PC-3 (cell line): ENCODE results near the gene ANKMY2. TPM values are rescaled to one million over a fixed set of nuclear protein-coding genes. Genes with fewer than 3 reads are reported as not detected.

Experiments
- ATAC-seq: fragments of 200-7000 bp; cut with Tn5 transposase; 2 replicates; pipeline ENCODE4 v1.9.1; 2020; ENCODE audit warnings: mild to moderate bottlenecking, moderate library complexity
- BruUV-seq: library from RNA; stranded (reverse); fragments of 400-500 nt; replicated peaks from 2 replicates; lab custom pipeline; 2021; lab: Mats Ljungman, UMichigan
- CTCF ChIA-PET: fragments of 300-600 bp; sonication (Branson Sonifier 250); formaldehyde crosslinking; loops from one replicate; lab custom pipeline; 2022; ENCODE audit warnings: antibody characterized with exemption; lab: Charles Lee
- POLR2A ChIA-PET: fragments of 300-600 bp; sonication (Branson Sonifier 250); formaldehyde crosslinking; loops from one replicate; lab custom pipeline; 2022; ENCODE audit warnings: antibody characterized with exemption; ENCODE audit not compliant: unreplicated experiment; lab: Charles Lee
- DNase-seq: peaks from one replicate; pipeline ENCODE4 v3.0.0-alpha.2; 2015
- H2AFZ ChIP-seq: fragments of 300-600 bp; sonication (generic); 2 replicates; pipeline ENCODE4 v1.6.0; 2016; ENCODE audit warnings: antibody characterized with exemption, low read length
- H3F3A ChIP-seq: fragments of 300-600 bp; sonication (generic); one replicate; pipeline ENCODE4 v1.6.0; 2017; ENCODE audit warnings: antibody characterized with exemption, low read length, control low read depth, mild to moderate bottlenecking; ENCODE audit not compliant: unreplicated experiment
- H3K27ac ChIP-seq: fragments of 300-600 bp; sonication (generic); 2 replicates; pipeline ENCODE4 v1.5.1; 2016; ENCODE audit warnings: mild to moderate bottlenecking, low read length
- H3K27me3 ChIP-seq: fragments of 300-600 bp; sonication (generic); 2 replicates; pipeline ENCODE4 v1.6.1; 2016; ENCODE audit warnings: low read length, mixed read lengths
- H3K36me3 ChIP-seq: fragments of 300-600 bp; sonication (generic); 2 replicates; pipeline ENCODE4 v1.6.1; 2016; ENCODE audit warnings: low read depth, mixed run types, low read length, mixed read lengths
- H3K4me1 ChIP-seq: fragments of 300-600 bp; sonication (generic); 2 replicates; pipeline ENCODE4 v1.5.1; 2016; ENCODE audit warnings: low read length; ENCODE audit not compliant: insufficient read depth
- H3K4me2 ChIP-seq: fragments of 300-600 bp; sonication (generic); 2 replicates; pipeline ENCODE4 v1.6.0; 2016; ENCODE audit warnings: low read length
- H3K4me3 ChIP-seq: fragments of 300-600 bp; sonication (generic); 2 replicates; pipeline ENCODE4 v1.5.1; 2016; ENCODE audit warnings: mild to moderate bottlenecking, low read length, mixed read lengths
- H3K79me2 ChIP-seq: fragments of 300-600 bp; sonication (generic); 2 replicates; pipeline ENCODE4 v1.6.1; 2017; ENCODE audit warnings: low read length, mixed read lengths
- H3K9ac ChIP-seq: fragments of 300-600 bp; sonication (generic); 2 replicates; pipeline ENCODE4 v1.6.0; 2016; ENCODE audit warnings: mild to moderate bottlenecking, low read length
- H3K9me2 ChIP-seq: fragments of 300-600 bp; sonication (generic); replicated peaks from 2 replicates; pipeline ENCODE4 v1.6.1; 2016; ENCODE audit warnings: mixed run types, low read length, mixed read lengths
- H3K9me3 ChIP-seq: fragments of 300-600 bp; sonication (generic); 2 replicates; pipeline ENCODE4 v1.6.1; 2016; ENCODE audit warnings: low read length, mixed read lengths
- H4K20me1 ChIP-seq: fragments of 300-600 bp; sonication (generic); 2 replicates; pipeline ENCODE4 v1.6.1; 2016; ENCODE audit warnings: low read length, mixed read lengths
- EZH2 ChIP-seq: fragments of 300-600 bp; sonication (generic); IDR thresholded peaks from one replicate; pipeline ENCODE4 v1.6.1; 2017; ENCODE audit warnings: antibody characterized with exemption, mild to moderate bottlenecking, low read length; ENCODE audit not compliant: unreplicated experiment
- EZH2phosphoT487 ChIP-seq: fragments of 300-600 bp; sonication (generic); IDR thresholded peaks from 2 replicates; pipeline ENCODE4 v1.6.1; 2018; ENCODE audit warnings: mild to moderate bottlenecking, antibody characterized with exemption, low read length, borderline replicate concordance
- intact Hi-C: fragments of 100-400 bp; cut with micrococcal nuclease; formaldehyde crosslinking; loops from 2 replicates; pipeline ENCODE4 v1.9.0; 2023
- total RNA-seq: library from RNA; depleted of rRNA; stranded (reverse); fragments of >200 nt; gene quantifications from 2 replicates; pipeline ENCODE4 v1.2.3, GENCODE V29; 2014
- TF ChIP-seq, protein P1 (sequence below): fragments of 300-600 bp; sonication (generic); conservative IDR thresholded peaks from 2 replicates; pipeline ENCODE4 v1.5.1; 2017; ENCODE audit warnings: antibody characterized with exemption, low read depth, mild to moderate bottlenecking, low read length

Gene ANKMY2
- total RNA-seq, 1 experiment from 2014 or later = 8.5 TPM

GRCh38 chr7:16611711-16612110, 33.8 kb downstream of the ANKMY2 start:
- intact Hi-C loops = no loop called here

GRCh38 chr7:16609842-16610450, 35.6 kb downstream of the ANKMY2 start:
- intact Hi-C loops = no loop called here

More at GRCh38 chr7:16611711-16612110, 33.8 kb downstream of the ANKMY2 start:
- no peak overlapping the region for H2AFZ ChIP-seq
- no peak overlapping the region for H3K27ac ChIP-seq
- no peaks in the 10 kb centered on the region for H3K9me3 ChIP-seq
- H3F3A ChIP-seq = no peaks in the 10 kb centered on the region
- ATAC-seq (no peak), DNase-seq (no peak)
- no peaks in the 10 kb centered on the region for H4K20me1 ChIP-seq
- no peaks in the 10 kb centered on the region for H3K9me2 ChIP-seq
- no peak overlapping the region for H3K4me2 ChIP-seq
- H3K27me3 ChIP-seq = no peaks in the 10 kb centered on the region
- no TSS peak for BruUV-seq
- H3K9ac ChIP-seq = no peak overlapping the region
- CTCF ChIA-PET = no interaction called here
- POLR2A ChIA-PET = no interaction called here
- H3K79me2 ChIP-seq = no peaks in the 10 kb centered on the region
- TF ChIP-seq, protein P1, sequence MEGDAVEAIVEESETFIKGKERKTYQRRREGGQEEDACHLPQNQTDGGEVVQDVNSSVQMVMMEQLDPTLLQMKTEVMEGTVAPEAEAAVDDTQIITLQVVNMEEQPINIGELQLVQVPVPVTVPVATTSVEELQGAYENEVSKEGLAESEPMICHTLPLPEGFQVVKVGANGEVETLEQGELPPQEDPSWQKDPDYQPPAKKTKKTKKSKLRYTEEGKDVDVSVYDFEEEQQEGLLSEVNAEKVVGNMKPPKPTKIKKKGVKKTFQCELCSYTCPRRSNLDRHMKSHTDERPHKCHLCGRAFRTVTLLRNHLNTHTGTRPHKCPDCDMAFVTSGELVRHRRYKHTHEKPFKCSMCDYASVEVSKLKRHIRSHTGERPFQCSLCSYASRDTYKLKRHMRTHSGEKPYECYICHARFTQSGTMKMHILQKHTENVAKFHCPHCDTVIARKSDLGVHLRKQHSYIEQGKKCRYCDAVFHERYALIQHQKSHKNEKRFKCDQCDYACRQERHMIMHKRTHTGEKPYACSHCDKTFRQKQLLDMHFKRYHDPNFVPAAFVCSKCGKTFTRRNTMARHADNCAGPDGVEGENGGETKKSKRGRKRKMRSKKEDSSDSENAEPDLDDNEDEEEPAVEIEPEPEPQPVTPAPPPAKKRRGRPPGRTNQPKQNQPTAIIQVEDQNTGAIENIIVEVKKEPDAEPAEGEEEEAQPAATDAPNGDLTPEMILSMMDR = no peak
- no peaks in the 10 kb centered on the region for H3K4me1 ChIP-seq
- no peaks in the 10 kb centered on the region for H3K36me3 ChIP-seq
- no peak overlapping the region for H3K4me3 ChIP-seq

DNA sequence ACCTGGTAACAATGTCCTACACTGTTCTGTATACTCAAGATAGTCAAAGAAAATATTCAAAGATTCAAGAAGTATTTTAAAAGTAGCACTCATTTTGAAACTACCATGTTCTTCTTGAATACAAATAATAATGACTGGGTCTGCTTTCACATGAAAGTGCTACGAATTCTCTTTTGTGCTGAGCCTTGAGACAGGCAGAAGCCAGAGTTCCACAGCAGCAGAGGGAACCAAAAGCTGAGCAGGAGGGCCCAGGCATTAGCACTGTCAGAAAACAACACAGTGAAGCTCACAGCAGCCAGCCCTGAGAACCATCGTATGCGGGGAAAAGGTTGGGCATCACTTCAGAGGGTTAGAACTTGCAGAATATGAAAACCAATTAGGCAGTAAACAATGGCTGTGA, 38.9 kb downstream of the ANKMY2 start:
- Histone ChIP-seq H3K36me3 (no peaks in the 10 kb centered on the region; the same call in 1 of the 2 replicates), H3K79me2 (no peaks in the 10 kb centered on the region), H3K9ac (no peak overlapping the region), H3K4me1 (no peaks in the 10 kb centered on the region), H3K4me2 (no peak overlapping the region), H3K9me3 (no peaks in the 10 kb centered on the region), H3F3A (no peaks in the 10 kb centered on the region), H3K27me3 (no peaks in the 10 kb centered on the region), H4K20me1 (no peaks in the 10 kb centered on the region), H3K9me2 (no peaks in the 10 kb centered on the region), H3K4me3 (no peak overlapping the region), H3K27ac (no peak overlapping the region), H2AFZ (no peak overlapping the region)
- ChIA-PET CTCF (no interaction called here), POLR2A (no interaction called here)
- intact Hi-C loops = no loop called here
- TF ChIP-seq EZH2phosphoT487 (no peak), EZH2 (no peak)
- TF ChIP-seq, protein P1 = no peak
- ATAC-seq (no peak), DNase-seq (no peak)
- BruUV-seq = no TSS peak

More at GRCh38 chr7:16609842-16610450, 35.6 kb downstream of the ANKMY2 start:
- Histone ChIP-seq H3K27me3 (no peaks in the 10 kb centered on the region), H3K4me2 (no peak overlapping the region), H2AFZ (no peak overlapping the region), H3K9me3 (no peaks in the 10 kb centered on the region), H3K4me3 (no peak overlapping the region), H3K79me2 (no peaks in the 10 kb centered on the region), H4K20me1 (no peaks in the 10 kb centered on the region), H3K9ac (no peak overlapping the region), H3K27ac (no peak overlapping the region), H3K4me1 (no peaks in the 10 kb centered on the region), H3F3A (no peaks in the 10 kb centered on the region), H3K36me3 (no peaks in the 10 kb centered on the region), H3K9me2 (no peaks in the 10 kb centered on the region)
- ATAC-seq = no peak
- TF ChIP-seq EZH2phosphoT487 (no peak), EZH2 (no peak)
- TF ChIP-seq, protein P1 = no peak
- POLR2A ChIA-PET = no interaction called here
- DNase-seq = no peak
- CTCF ChIA-PET = no interaction called here
- BruUV-seq = no TSS peak
